Fibroblast of skin of left biceps (primary cell): ENCODE data around the gene DRD5.
A peak's percentile ranks its signal among the peaks of the same experiment; 100 is the strongest.
"Not testable (repeated sequence)": the region's sequence is repeated elsewhere in the genome, so short reads cannot be mapped to it uniquely, and the experiment has no call there.

Experiments used
- DNase-seq, 2 experiments: peaks; one replicate each; pipeline ENCODE4 v3.0.0-alpha.2; 2013; ENCODE audit warnings: low read depth in 2 of 2

Gene DRD5

DNA sequence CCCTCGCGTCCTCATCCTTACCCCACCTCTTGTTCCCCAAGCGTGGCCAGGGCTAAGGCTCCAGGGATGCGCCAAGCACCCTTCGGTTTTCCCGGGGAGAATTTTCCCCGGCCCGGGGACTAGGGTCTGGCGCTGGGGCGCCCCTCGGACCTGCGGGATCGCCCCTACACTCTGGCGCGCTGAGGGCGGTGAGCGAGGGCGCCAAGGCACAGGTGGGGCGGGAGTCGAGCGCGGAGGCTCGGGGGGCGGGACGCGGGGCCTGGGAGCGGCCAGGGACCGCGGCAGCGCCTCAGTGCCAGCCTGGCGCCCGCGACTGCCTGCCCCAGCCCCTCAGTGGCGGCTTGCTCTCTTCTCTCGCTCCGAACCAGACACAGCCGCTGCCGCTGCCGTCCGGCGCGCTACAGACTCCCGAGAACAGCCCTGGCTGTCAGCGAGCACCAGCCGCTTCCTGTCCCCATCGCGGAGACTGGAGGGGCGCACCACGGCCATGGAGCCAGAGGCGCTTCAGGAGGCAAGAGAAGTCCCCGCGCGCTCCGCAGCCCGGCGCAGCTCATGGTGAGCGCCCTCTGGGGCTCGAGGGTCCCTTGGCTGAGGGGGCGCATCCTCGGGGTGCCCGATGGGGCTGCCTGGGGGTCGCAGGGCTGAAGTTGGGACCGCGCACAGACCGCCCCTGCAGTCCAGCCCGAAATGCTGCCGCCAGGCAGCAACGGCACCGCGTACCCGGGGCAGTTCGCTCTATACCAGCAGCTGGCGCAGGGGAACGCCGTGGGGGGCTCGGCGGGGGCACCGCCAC is at the start of gene DRD5:
Gene DRD5 (plus strand): TSS at position 292 of the 793 bp plus-strand sequence. CDS start 396 bp downstream, at position 688.
- no peak for DNase-seq

GRCh38 chr4:9732256-9732655 is 49.2 kb upstream of the DRD5 start:
- DNase-seq = not testable (repeated sequence)

DNA sequence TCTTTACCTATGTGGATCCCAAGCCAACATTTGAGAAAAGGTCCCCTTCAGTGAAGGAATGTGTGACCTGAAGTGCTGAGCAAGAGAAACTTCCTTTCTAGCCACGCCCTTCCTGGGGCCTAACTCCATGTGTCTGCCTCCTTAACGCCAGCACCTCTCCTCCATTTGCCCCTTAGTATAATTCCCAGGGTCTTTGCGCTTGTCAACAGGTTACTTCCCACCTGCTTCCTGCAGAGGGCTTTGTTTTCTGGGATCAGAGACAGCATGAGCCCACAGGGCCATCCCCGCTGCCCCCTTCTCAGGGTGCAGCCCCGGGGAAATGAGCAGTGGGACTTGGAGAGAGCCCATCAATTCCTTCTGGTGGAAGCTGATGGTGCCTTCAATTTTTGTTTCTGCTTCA is 45.9 kb upstream of the DRD5 start:
- no peak for DNase-seq

GRCh38 chr4:9737280-9737679 is 44.2 kb upstream of the DRD5 start:
- DNase-seq = not testable (repeated sequence)

DNA sequence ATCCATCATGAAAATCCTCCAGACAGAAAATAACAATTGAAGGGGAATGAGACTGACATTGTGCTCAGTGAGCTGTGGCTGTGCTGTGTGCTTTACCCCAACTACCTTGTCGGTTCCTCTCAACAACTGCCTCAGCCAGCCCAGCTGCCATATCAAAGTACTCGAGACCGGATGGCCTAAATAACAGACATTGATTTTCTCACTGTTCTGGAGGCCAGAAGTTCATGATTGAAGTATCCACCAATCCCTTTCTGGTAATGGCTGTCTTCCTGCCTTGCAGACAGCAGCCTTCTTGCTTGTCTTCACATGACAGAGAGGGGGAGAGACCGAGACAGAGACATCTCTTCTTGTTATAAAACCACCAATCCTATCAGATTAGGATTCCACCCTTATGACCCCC is 37.6 kb upstream of the DRD5 start:
- not testable (repeated sequence) for DNase-seq

GRCh38 chr4:9745782-9746181 is 35.7 kb upstream of the DRD5 start:
- no peak for DNase-seq

DNA sequence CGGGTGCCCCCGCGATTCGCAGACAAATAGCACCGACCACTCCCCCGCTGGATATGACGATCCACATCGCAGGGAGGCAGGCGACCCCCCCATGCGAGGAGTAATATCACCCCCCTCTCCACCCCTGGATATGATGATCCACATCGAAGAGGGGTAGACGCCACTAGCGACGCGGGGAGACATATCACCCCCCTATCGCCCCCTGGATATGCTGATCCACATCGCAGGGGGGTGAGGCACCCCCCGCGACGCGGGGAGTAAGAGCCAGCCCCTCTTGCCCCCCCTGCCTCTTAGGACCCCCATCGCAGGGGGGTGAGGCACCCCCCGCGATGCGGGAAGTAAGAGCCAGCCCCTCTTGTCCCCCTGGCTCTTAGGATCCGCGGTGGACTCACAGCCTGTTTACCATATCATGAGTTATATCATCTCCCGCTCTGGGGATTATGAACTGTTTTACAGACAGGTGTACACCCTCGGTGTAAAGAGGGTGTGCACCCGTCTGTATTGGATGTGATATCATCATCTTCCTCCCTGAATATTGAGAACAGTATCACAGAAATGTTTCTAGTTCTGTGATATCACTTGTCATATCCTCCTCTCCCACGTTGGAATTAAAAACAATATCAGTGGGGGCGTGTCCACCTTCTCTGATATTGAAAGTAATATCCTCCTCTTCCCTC is 22.7 kb upstream of the DRD5 start:
- DNase-seq = no peak

- DNase-seq = peak; percentile 25 to 30
Measured at GRCh38 chr4:9762823-9763475, 18.5 kb upstream of the DRD5 start.

- no peak for DNase-seq
Measured at GRCh38 chr4:9764155-9764696, 17.2 kb upstream of the DRD5 start.

DNA sequence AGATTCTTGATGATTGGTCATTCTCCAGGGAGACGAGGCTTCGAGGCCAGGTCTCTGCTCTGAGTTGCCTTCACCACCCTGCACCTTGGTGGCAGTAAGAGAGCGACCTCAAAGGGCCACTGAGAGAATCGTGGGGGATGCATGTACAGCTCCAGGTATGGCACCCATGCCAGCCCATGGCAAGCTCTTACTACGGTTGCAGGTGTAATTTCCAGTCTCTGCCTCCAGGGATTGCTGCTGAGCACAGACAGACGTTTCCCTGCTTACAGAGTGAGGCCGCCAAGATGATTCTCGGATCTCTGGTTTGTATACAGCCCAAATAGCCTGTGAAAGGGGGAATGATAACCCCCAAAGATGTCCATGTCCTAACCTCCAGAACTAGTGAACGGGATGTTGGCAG is 16.3 kb upstream of the DRD5 start:
- no peak for DNase-seq

GRCh38 chr4:9769321-9769720 is 12.1 kb upstream of the DRD5 start:
- no peak for DNase-seq

GRCh38 chr4:9771034-9771433 is 10.4 kb upstream of the DRD5 start:
- no peak for DNase-seq

- DNase-seq = no peak
Measured at GRCh38 chr4:9773471-9773870, 8.0 kb upstream of the DRD5 start.

GRCh38 chr4:9782136-9782436 is 652 bp downstream of the DRD5 start:
- no peak for DNase-seq

- DNase-seq = not testable (repeated sequence)
Measured at GRCh38 chr4:9785891-9786290, 4.5 kb downstream of the DRD5 start.

DNA sequence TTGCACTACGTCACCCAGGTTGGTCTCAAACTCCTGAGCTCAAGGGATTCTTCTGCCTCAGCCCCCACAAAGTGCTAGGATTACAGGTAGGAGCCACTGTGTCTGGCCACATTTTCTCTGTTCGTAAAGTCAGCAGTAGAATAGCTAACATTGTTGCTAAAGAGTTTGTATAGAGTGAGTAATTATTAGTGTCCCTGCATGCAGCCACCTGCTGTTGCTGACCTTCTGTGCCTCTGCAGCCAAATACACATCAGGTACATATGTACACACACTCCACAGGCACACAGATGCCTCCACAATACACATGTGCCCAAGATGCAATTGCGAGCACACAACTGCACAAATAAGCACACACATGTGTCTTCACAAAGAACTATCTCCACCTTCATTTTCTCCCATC is 10.9 kb downstream of the DRD5 start:
- no peak for DNase-seq

GRCh38 chr4:9796641-9797040 is 15.2 kb downstream of the DRD5 start:
- not testable (repeated sequence) for DNase-seq

- no peak for DNase-seq
Measured at GRCh38 chr4:9800848-9801247, 19.4 kb downstream of the DRD5 start.

GRCh38 chr4:9804918-9805317 is 23.5 kb downstream of the DRD5 start:
- no peak for DNase-seq

DNA sequence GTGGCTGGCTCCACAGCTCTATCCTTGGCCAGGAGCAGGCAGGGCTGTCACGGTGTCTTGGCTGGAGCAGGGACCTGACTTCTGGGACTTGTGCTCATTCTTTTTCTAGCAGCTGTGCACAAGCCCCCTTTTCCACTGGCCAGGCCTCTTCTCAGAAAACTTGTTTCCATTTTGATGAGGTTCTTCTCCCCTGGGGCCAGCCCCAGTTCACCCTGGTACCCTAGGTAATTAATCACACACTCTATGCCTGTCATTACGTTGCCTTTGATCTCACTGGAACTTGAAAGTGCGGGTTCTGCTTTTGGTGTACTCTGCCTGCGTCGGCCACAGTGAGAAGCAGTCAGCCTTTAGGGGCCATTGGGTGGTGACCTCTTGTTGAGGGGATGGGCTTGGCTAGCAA is 26.6 kb downstream of the DRD5 start:
- no peak for DNase-seq

DNA sequence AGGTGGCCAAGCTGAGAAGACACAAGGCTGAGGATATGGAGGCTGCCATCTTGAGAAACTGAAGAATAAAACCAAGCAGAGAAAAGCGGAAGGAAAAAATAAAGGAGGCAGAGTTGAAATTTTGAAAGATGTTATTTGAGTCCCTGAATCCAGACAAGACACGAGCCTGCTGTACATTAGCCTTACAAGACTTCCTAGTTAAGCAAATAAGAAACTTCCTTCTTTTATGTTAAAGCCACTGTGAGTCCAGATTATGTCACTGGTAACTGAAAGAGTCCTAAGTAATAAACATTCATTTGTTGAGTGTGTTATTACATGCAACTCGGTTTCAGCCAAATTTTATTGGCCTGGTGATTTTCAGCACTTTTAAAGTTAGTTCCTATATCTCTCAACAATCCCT is 30.4 kb downstream of the DRD5 start:
- DNase-seq = no peak

- no peak for DNase-seq
Measured at GRCh38 chr4:9812501-9813340, 31.3 kb downstream of the DRD5 start.
